Measurements from ENCODE around the gene TIAM2.
"Not testable (repeated sequence)": the region's sequence is repeated elsewhere in the genome, so short reads cannot be mapped to it uniquely, and the experiment has no call there.

The TIAM2 gene

GRCh38 chr6:155228546-155229166 is 233.5 kb downstream of the TIAM2 start:
- no peak for DNase-seq
- TF ChIP-seq GATA1 (IDR thresholded peaks at IDR 0.05; ENCODE audit: low read depth, low read length) (no peak), POLR2A (IDR thresholded peaks at IDR 0.05; ENCODE audit: low read length) (no peak)

GRCh38 chr6:155230975-155231374 is 235.9 kb downstream of the TIAM2 start:
- DNase-seq, result not testable (repeated sequence)

DNA sequence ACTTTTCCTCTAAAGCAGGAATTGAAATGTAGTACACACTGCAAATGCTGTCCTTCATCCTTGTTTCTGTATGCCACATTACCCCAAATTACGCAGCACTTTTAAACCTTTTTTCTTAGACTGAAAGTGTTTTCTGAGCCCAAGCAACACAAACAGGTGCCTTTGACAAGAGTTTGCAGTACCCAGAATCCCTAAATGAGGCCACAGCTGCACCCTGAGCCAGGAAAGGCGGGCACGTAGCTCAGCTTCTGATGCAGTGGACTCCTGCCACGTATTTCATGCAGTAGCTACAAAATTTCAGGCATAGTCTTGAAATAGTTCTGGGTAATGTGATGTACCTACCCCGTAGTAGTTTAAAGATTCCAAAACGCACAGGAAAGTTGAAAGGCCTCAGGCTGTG is 237.7 kb downstream of the TIAM2 start:
- TF ChIP-seq GATA1 (IDR thresholded peaks at IDR 0.05; ENCODE audit: low read depth, low read length) (no peak), POLR2A (IDR thresholded peaks at IDR 0.05; ENCODE audit: low read length) (no peak)
- DNase-seq, result no peak

DNA sequence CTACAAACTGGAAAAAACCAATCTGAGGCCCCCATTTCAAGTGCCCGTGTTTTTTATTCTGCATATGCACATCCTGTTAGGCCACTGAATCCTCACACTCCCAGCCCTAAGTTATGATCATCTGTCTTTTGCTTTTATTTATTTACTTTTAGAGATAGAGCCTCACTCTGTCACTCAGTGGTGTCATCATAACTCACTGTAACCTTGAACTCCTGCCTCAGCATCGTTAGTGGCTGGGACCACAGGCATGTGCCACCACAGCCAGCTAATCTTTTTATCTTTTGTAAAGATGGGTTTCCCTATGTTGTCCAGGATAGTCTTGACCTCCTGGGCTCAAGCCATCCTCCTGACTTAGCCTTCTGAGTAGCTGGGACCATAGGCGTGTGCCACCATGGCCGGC is 239.1 kb downstream of the TIAM2 start:
- TF ChIP-seq GATA1 (IDR thresholded peaks at IDR 0.05; ENCODE audit: low read depth, low read length) (no peak), POLR2A (IDR thresholded peaks at IDR 0.05; ENCODE audit: low read length) (no peak)
- DNase-seq, result no peak

- no peak for DNase-seq
- no peak for TF ChIP-seq GATA1 (IDR thresholded peaks at IDR 0.05; ENCODE audit: low read depth, low read length)
- TF ChIP-seq POLR2A (IDR thresholded peaks at IDR 0.05; ENCODE audit: low read length), result no peak
Observed at GRCh38 chr6:155234687-155235086, 239.6 kb downstream of the TIAM2 start.

- DNase-seq, result no peak
- no peak for TF ChIP-seq POLR2A (IDR thresholded peaks at IDR 0.05; ENCODE audit: low read length)
- TF ChIP-seq GATA1 (IDR thresholded peaks at IDR 0.05; ENCODE audit: low read depth, low read length), result no peak
Observed at GRCh38 chr6:155235087-155235486, 240.0 kb downstream of the TIAM2 start.

- TF ChIP-seq POLR2A (IDR thresholded peaks at IDR 0.05; ENCODE audit: low read length), result no peak
- no peak for TF ChIP-seq GATA1 (IDR thresholded peaks at IDR 0.05; ENCODE audit: low read depth, low read length)
- DNase-seq, result no peak
Observed at GRCh38 chr6:155237613-155238012, 242.5 kb downstream of the TIAM2 start.

DNA sequence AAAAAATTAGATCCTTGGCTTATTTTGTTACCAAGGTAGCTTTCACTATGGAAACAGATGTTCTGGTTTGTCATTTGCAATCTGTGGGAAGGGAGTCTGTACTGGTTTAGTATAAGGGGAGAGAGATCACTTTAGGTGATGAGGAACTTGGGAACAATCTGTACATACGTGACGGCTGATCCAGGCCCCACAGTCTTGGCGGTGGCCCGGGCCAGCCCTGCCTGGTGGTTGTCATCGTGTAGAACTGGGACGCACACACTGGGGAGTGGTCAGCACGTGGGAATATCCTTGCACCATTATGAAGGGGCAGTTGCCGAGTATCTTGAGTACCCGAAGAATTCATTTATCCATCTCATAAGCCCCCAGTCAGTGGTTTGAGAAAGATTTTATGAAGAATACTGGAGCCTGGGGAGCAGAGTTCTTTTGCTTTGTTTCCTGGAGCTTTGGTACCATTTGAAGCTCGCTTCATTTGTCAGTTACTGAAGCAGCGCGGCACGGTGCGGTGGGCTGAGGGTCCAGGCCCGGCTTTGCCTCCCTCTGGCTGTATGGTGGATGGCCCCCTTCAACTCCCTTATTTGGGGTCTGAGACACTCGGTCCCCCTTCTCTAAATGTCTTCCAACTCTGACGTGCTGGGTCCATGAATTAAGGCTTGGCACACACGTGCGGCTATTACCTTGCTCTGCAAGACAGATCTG is 245.9 kb downstream of the TIAM2 start:
- no peak for TF ChIP-seq GATA1 (IDR thresholded peaks at IDR 0.05; ENCODE audit: low read depth, low read length)
- no peak for TF ChIP-seq POLR2A (IDR thresholded peaks at IDR 0.05; ENCODE audit: low read length)

GRCh38 chr6:155241966-155242365 is 246.9 kb downstream of the TIAM2 start:
- DNase-seq, result no peak
- no peak for TF ChIP-seq POLR2A (IDR thresholded peaks at IDR 0.05; ENCODE audit: low read length)
- no peak for TF ChIP-seq GATA1 (IDR thresholded peaks at IDR 0.05; ENCODE audit: low read depth, low read length)

More for the DNA sequence above, 245.9 kb downstream of the TIAM2 start:
- DNase-seq, result no peak

DNA sequence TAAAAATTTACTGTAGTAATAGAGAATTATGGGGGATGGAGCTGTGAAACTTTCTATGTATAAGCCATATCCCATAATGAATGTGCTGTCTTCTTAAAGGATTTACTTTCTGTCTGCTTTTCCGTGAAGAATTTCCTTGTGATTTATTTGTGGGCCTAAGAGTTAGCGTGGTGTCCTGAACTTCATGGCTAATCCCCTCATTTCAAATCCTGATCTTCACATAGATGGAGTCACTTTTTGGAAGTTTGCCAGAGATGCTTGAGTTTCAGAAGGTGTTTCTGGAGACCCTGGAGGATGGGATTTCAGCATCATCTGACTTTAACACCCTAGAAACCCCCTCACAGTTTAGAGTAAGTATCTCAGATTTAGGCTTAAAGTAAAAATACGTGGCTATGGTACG is 249.3 kb downstream of the TIAM2 start:
- no peak for DNase-seq
- TF ChIP-seq POLR2A (IDR thresholded peaks at IDR 0.05; ENCODE audit: low read length) (no peak), GATA1 (IDR thresholded peaks at IDR 0.05; ENCODE audit: low read depth, low read length) (no peak)

- no peak for TF ChIP-seq GATA1 (IDR thresholded peaks at IDR 0.05; ENCODE audit: low read depth, low read length)
- no peak for TF ChIP-seq POLR2A (IDR thresholded peaks at IDR 0.05; ENCODE audit: low read length)
Observed at GRCh38 chr6:155245193-155245592, 250.1 kb downstream of the TIAM2 start.

DNA sequence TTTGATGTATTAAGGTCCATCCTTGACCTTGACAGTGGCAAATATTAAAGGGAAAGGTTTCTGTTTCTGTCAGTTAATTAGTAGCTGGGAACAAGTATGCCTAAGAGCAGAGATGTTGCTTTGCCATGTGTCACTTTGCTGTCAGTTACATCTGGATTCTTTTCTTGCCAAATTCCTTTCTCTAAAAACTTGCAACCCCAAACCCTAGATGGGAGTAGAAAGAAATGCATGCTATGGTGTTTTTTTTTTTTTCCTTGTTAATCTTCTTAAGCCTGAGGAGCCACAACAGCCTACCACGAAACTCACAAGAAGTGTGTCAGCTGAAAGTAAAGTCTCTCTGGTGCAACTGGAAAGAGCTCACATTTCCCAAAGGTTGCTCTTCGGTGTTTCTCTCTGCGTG is 250.7 kb downstream of the TIAM2 start:
- no peak for DNase-seq
- no peak for TF ChIP-seq POLR2A (IDR thresholded peaks at IDR 0.05; ENCODE audit: low read length)
- TF ChIP-seq GATA1 (IDR thresholded peaks at IDR 0.05; ENCODE audit: low read depth, low read length), result no peak

More at GRCh38 chr6:155245193-155245592, 250.1 kb downstream of the TIAM2 start:
- no peak for DNase-seq

DNA sequence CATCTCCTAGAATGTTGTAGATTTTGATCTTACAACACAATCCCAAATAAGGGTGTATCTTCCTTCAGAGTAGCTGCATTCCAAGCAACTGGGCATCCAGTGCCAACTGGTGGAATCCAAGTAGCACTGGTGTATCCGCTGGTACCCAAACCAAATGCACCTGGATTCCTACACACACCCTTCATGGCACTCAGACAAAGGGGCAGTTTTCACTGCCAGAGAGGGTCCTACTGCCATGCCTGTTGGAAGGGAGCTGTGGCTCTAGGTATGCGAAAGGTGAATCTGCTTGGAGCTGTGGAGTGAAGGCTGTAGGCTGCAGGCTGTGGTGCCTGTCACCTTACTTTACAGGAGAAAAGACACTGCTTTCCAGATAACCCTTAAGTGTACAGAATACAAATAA is 251.7 kb downstream of the TIAM2 start:
- TF ChIP-seq POLR2A (IDR thresholded peaks at IDR 0.05; ENCODE audit: low read length), result no peak
- no peak for TF ChIP-seq GATA1 (IDR thresholded peaks at IDR 0.05; ENCODE audit: low read depth, low read length)
- DNase-seq, result no peak

- TF ChIP-seq POLR2A (IDR thresholded peaks at IDR 0.05; ENCODE audit: low read length), result no peak
- no peak for TF ChIP-seq GATA1 (IDR thresholded peaks at IDR 0.05; ENCODE audit: low read depth, low read length)
- no peak for DNase-seq
Observed at GRCh38 chr6:155247618-155248007, 252.5 kb downstream of the TIAM2 start.

Measured in erythroblast (primary cell).